Measurements from ENCODE around the gene KIRREL3. TPM values are rescaled to one million over a fixed set of nuclear protein-coding genes. Genes with fewer than 3 reads are reported as not detected.
A peak's percentile ranks its signal among the peaks of the same experiment; 100 is the strongest.

KIRREL3 gene
- total RNA-seq, 1 donor from 2014 or later: not detected

DNA sequence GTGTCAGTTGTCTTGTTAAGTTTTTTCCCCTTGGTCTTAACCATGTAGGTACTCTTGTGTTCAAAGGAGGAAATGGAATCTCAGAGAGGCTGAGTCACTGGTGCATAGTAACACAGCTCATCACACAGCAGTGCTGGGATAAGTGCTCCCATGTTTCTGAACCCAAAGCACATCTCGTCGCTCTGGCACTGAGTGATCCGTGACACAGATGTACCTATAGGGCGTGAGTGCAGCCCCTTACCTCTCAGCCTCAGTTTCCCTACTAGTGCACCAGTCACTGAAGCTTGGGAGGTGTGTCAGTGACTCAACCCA is 411.1 kb downstream of the KIRREL3 start:
- no peak overlapping the region for H3K4me3 ChIP-seq (ENCODE audit: low read depth, low read length)
- H3K36me3 ChIP-seq (ENCODE audit: control insufficient read depth, insufficient read depth, low read length): no peaks in the 10 kb centered on the region
- TF ChIP-seq, protein P1, sequence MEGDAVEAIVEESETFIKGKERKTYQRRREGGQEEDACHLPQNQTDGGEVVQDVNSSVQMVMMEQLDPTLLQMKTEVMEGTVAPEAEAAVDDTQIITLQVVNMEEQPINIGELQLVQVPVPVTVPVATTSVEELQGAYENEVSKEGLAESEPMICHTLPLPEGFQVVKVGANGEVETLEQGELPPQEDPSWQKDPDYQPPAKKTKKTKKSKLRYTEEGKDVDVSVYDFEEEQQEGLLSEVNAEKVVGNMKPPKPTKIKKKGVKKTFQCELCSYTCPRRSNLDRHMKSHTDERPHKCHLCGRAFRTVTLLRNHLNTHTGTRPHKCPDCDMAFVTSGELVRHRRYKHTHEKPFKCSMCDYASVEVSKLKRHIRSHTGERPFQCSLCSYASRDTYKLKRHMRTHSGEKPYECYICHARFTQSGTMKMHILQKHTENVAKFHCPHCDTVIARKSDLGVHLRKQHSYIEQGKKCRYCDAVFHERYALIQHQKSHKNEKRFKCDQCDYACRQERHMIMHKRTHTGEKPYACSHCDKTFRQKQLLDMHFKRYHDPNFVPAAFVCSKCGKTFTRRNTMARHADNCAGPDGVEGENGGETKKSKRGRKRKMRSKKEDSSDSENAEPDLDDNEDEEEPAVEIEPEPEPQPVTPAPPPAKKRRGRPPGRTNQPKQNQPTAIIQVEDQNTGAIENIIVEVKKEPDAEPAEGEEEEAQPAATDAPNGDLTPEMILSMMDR (IDR thresholded peaks at IDR 0.05; ENCODE audit: insufficient read depth, low read length, severe bottlenecking): no peak
- FAIRE-seq (peak; percentile 36), DNase-seq (ENCODE audit: low read depth) (peak; percentile 23)
- peaks cover 1% of the 10 kb centered on the region for H3K27me3 ChIP-seq (ENCODE audit: control insufficient read depth, insufficient read depth, low read length)

GRCh38 chr11:126588630-126589491 is 411.7 kb downstream of the KIRREL3 start:
- FAIRE-seq (no peak), DNase-seq (ENCODE audit: low read depth) (no peak)
- no peak overlapping the region for H3K4me3 ChIP-seq (ENCODE audit: low read depth, low read length)
- TF ChIP-seq, protein P1 (IDR thresholded peaks at IDR 0.05; ENCODE audit: insufficient read depth, low read length, severe bottlenecking): no peak
- H3K27me3 ChIP-seq (ENCODE audit: control insufficient read depth, insufficient read depth, low read length): peaks cover 1% of the 10 kb centered on the region
- no peaks in the 10 kb centered on the region for H3K36me3 ChIP-seq (ENCODE audit: control insufficient read depth, insufficient read depth, low read length)

- Histone ChIP-seq H3K27me3 (ENCODE audit: control insufficient read depth, insufficient read depth, low read length) (peaks cover 1% of the 10 kb centered on the region), H3K36me3 (ENCODE audit: control insufficient read depth, insufficient read depth, low read length) (no peaks in the 10 kb centered on the region), H3K4me3 (ENCODE audit: low read depth, low read length) (no peak overlapping the region)
- TF ChIP-seq, protein P1 (IDR thresholded peaks at IDR 0.05; ENCODE audit: insufficient read depth, low read length, severe bottlenecking): no peak
- DNase-seq (ENCODE audit: low read depth) (no peak), FAIRE-seq (no peak)
Observed at GRCh38 chr11:126587541-126587940, 413.0 kb downstream of the KIRREL3 start.

DNA sequence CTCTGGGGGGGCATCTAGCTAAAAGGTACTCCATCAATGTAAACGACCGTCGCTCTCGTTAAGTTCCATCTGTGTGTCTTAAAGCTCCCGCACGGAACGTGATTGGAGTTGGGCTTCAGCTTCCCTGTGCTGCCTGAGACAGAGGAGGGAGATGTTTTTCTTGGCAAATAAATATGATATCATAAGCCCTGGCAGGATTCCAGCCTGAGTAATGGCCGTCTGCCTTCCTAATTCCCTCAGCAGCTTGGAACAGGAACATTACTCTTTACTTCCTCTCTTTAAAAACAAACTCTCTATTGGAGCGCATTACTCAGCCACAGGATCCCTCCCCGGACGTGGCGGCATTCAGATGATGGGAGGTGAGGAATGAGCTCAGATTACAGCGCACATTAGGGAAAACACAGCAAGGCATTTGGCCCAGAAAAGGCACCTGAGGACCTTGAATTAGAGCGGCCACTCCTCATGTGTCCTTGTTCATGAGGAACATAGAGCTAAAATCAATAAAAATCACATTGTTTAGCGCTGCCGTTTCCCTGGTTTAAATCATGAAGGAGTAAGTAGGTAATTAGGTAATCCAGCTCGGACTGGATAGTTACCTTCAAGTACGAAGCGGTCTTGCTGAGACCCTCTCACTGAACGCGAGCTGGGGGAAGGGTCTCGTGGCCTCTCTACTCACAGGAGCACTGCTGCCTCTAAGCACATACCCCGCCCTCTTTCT is 414.6 kb downstream of the KIRREL3 start:
- peak; percentile 93 for DNase-seq (ENCODE audit: low read depth)
- Histone ChIP-seq H3K27me3 (ENCODE audit: control insufficient read depth, insufficient read depth, low read length) (peaks cover 1% of the 10 kb centered on the region), H3K4me3 (ENCODE audit: low read depth, low read length) (no peak overlapping the region), H3K36me3 (ENCODE audit: control insufficient read depth, insufficient read depth, low read length) (no peaks in the 10 kb centered on the region)
- peak; percentile 58 for FAIRE-seq
- TF ChIP-seq, protein P1 (IDR thresholded peaks at IDR 0.05; ENCODE audit: insufficient read depth, low read length, severe bottlenecking): no peak

- Histone ChIP-seq H3K4me3 (ENCODE audit: low read depth, low read length) (no peak overlapping the region), H3K27me3 (ENCODE audit: control insufficient read depth, insufficient read depth, low read length) (peaks cover 1% of the 10 kb centered on the region), H3K36me3 (ENCODE audit: control insufficient read depth, insufficient read depth, low read length) (no peaks in the 10 kb centered on the region)
- FAIRE-seq (no peak), DNase-seq (ENCODE audit: low read depth) (no peak)
- TF ChIP-seq, protein P1 (IDR thresholded peaks at IDR 0.05; ENCODE audit: insufficient read depth, low read length, severe bottlenecking): no peak
Observed at GRCh38 chr11:126585388-126585773, 415.2 kb downstream of the KIRREL3 start.

Measured in bronchial epithelial cell (primary cell).